Spleen (tissue), 11 donors: ENCODE measurements around the gene LRIG1. TPM values are rescaled to one million over a fixed set of nuclear protein-coding genes. Genes with fewer than 3 reads are reported as not detected.
A peak's percentile ranks its signal among the peaks of the same experiment; 100 is the strongest.

Experiments
- DNase-seq: peaks from one replicate; pipeline ENCODE4 v3.0.0-alpha.2; 2020
- H3K27ac ChIP-seq, 8 donors: fragments of 200-600 bp; sonication (generic) in 7 of 8; 1 replicate in 4 of 8; 2 replicates in 4 of 8; pipeline versions ENCODE4 v1.5.0 to v1.8.0; 2016 to 2021; ENCODE audit warnings: inconsistent platforms in 4 of 8, mild to moderate bottlenecking in 4 of 8, moderate library complexity in 1 of 8
- H3K27me3 ChIP-seq, 7 donors: fragments of 200-600 bp; sonication (generic) in 6 of 7; replicated peaks in 1 of 7; 1 replicate in 4 of 7; 2 replicates in 3 of 7; pipeline versions ENCODE4 v1.5.0 to v1.8.0; 2016 to 2021; ENCODE audit warnings: inconsistent platforms in 3 of 7, mild to moderate bottlenecking in 1 of 7
- H3K36me3 ChIP-seq, 6 donors: fragments of 200-600 bp; sonication (generic) in 5 of 6; 1 replicate in 4 of 6; 2 replicates in 2 of 6; pipeline versions ENCODE4 v1.5.0 to v1.8.0; 2016 to 2021; ENCODE audit warnings: inconsistent platforms in 2 of 6
- H3K4me1 ChIP-seq, 6 donors: fragments of 200-600 bp; sonication (generic) in 5 of 6; 1 replicate in 3 of 6; 2 replicates in 3 of 6; pipeline versions ENCODE4 v1.5.0 to v1.8.0; 2016 to 2021; ENCODE audit warnings: inconsistent platforms in 3 of 6
- H3K4me3 ChIP-seq, 8 donors: fragments of 200-600 bp; sonication (generic) in 7 of 8; 1 replicate in 4 of 8; 2 replicates in 4 of 8; pipeline versions ENCODE4 v1.5.0 to v1.8.0; 2016 to 2021; ENCODE audit warnings: inconsistent platforms in 4 of 8, mild to moderate bottlenecking in 4 of 8, moderate library complexity in 2 of 8
- H3K9me3 ChIP-seq, 8 donors: fragments of 200-600 bp; sonication (generic) in 7 of 8; 1 replicate in 4 of 8; 2 replicates in 4 of 8; pipeline versions ENCODE4 v1.5.0 to v1.8.0; 2016 to 2021; ENCODE audit warnings: inconsistent platforms in 4 of 8
- CTCF ChIP-seq, 11 experiments: fragments of 200-600 bp in 7 of 11; fragments of 450-650 bp in 4 of 11; sonication (generic) in 4 of 11; IDR thresholded peaks in 8 of 11; conservative IDR thresholded peaks in 3 of 11; 1 replicate in 7 of 11; 2 replicates in 4 of 11; pipeline versions ENCODE4 v1.4.0 to v1.8.0; 2016 to 2021; ENCODE audit warnings: antibody characterized with exemption in 11 of 11, inconsistent platforms in 4 of 11, mild to moderate bottlenecking in 1 of 11
- POLR2A ChIP-seq, 3 donors: fragments of 450-650 bp; IDR thresholded peaks; one replicate each; pipeline ENCODE4 v1.5.1; 2017; ENCODE audit warnings: antibody characterized with exemption in 3 of 3, mild to moderate bottlenecking in 1 of 3
- POLR2AphosphoS5 ChIP-seq, 3 donors: sonication (generic); formaldehyde crosslinking; IDR thresholded peaks; one replicate each; pipeline ENCODE4 v1.5.1; 2017; ENCODE audit warnings: antibody characterized with exemption in 3 of 3
- WGBS, 5 donors: extraction: QIAGEN DNeasy Blood & Tissue Kit in 3 of 5; methylation state at CpG; one replicate each; pipeline versions ENCODE4 v1.1.5 to v1.1.7; 2013 to 2018; 5-methylcytosine and 5-hydroxymethylcytosine counted together
- intact Hi-C: fragments of 100-400 bp; cut with DNase I; formaldehyde crosslinking; loops from one replicate; pipeline ENCODE4 v1.15.0; 2023; ENCODE audit warnings: low total_unique reads
- polyA plus RNA-seq, 3 donors: library from polyadenylated mRNA; stranded (reverse); fragments of 200-250 nt; gene quantifications; one replicate each; pipeline ENCODE4 v1.2.1, GENCODE V29; 2013
- total RNA-seq, 7 donors: library from RNA; depleted of rRNA in 3 of 7; stranded (reverse); fragments of >200 nt in 3 of 7; fragmentation: NEBNext Ultra II Directional in 4 of 7; extraction: Animal tissue kit (Norgen Biotek cat#: 25700) in 4 of 7; gene quantifications; one replicate each; pipeline versions ENCODE4 v1.1.0 to v1.2.1, GENCODE V29; 2016 to 2021
- donor health status: healthy with polysubstance abuse.
- donor health status: DM: no; HTN: no; CAD: no; lungs with moderate emphysema.
- donor health status: DM: no; HTN: no; CAD: no.
- donor health status: Bipolar disorder and iron deficiency.
- donor health status: healthy.
- donor health status: DM: no; HTN: no; CAD: no.
- donor health status: DM: yes; HTN: yes; CAD: no.

Gene LRIG1
- total and polyA plus RNA-seq, 10 donors: 5.9 to 19.7 (median 11.9) TPM

GRCh38 chr3:66497985-66498671, 2.7 kb downstream of the LRIG1 start:
- 73 to 82% (median 81%) methylated on average over 4 of the region's 4 CpGs for WGBS, 5 donors
- TF ChIP-seq CTCF (IDR thresholded peaks at IDR 0.05 in 8 of 11, conservative IDR thresholded peaks at IDR 0.05 in 3 of 11) (no peak), POLR2A (IDR thresholded peaks at IDR 0.05) (no peak), POLR2AphosphoS5 (IDR thresholded peaks at IDR 0.05) (no peak)
- H3K36me3 ChIP-seq: no peaks in the 10 kb centered on the region
- no peak overlapping the region for H3K27ac ChIP-seq
- H3K4me3 ChIP-seq: peak overlapping the region in 1 of 8 donors; percentile 99
- DNase-seq: no peak
- H3K4me1 ChIP-seq: peaks cover 13 to 84% (median 35%) of the 10 kb centered on the region in 6 donors
- intact Hi-C loops: no loop called here
- H3K9me3 ChIP-seq: no peaks in the 10 kb centered on the region
- peaks cover 0 to 41% (median 4%) of the 10 kb centered on the region in 7 donors for H3K27me3 ChIP-seq

GRCh38 chr3:66497288-66497984, 3.4 kb downstream of the LRIG1 start:
- H3K27ac ChIP-seq: peak overlapping the region in 2 of 8 donors; percentile 8 to 12
- no peaks in the 10 kb centered on the region for H3K9me3 ChIP-seq
- intact Hi-C loops: no loop called here
- peaks cover 13 to 91% (median 35%) of the 10 kb centered on the region in 6 donors for H3K4me1 ChIP-seq
- H3K36me3 ChIP-seq: no peaks in the 10 kb centered on the region
- peaks cover 0 to 41% (median 4%) of the 10 kb centered on the region in 7 donors for H3K27me3 ChIP-seq
- H3K4me3 ChIP-seq: no peak overlapping the region
- DNase-seq: no peak
- TF ChIP-seq POLR2AphosphoS5 (IDR thresholded peaks at IDR 0.05) (no peak), CTCF (IDR thresholded peaks at IDR 0.05 in 8 of 11, conservative IDR thresholded peaks at IDR 0.05 in 3 of 11) (no peak), POLR2A (IDR thresholded peaks at IDR 0.05) (no peak)
- 61 to 74% (median 69%) methylated on average over 5 of the region's 5 CpGs for WGBS, 5 donors

- H3K36me3 ChIP-seq: no peaks in the 10 kb centered on the region
- no peak for TF ChIP-seq CTCF (IDR thresholded peaks at IDR 0.05 in 8 of 11, conservative IDR thresholded peaks at IDR 0.05 in 3 of 11)
- TF ChIP-seq POLR2A (IDR thresholded peaks at IDR 0.05): no peak
- no peak for TF ChIP-seq POLR2AphosphoS5 (IDR thresholded peaks at IDR 0.05)
- intact Hi-C loops: no loop called here
- H3K4me3 ChIP-seq: no peak overlapping the region
- DNase-seq: no peak
- H3K27me3 ChIP-seq: peaks cover 0 to 39% (median 4%) of the 10 kb centered on the region in 7 donors
- peak overlapping the region in 1 of 8 donors; percentile 12 for H3K27ac ChIP-seq
- H3K9me3 ChIP-seq: no peaks in the 10 kb centered on the region
- peaks cover 13 to 94% (median 38%) of the 10 kb centered on the region in 6 donors for H3K4me1 ChIP-seq
Measured at GRCh38 chr3:66496746-66497145, 4.1 kb downstream of the LRIG1 start.

- WGBS, 5 donors: 78 to 96% (median 87%) methylated on average over 3 of the region's 3 CpGs
- peaks cover 0 to 34% (median 4%) of the 10 kb centered on the region in 7 donors for H3K27me3 ChIP-seq
- intact Hi-C loops: no loop called here
- no peak overlapping the region for H3K27ac ChIP-seq
- TF ChIP-seq POLR2A (IDR thresholded peaks at IDR 0.05): no peak
- no peak for TF ChIP-seq POLR2AphosphoS5 (IDR thresholded peaks at IDR 0.05)
- TF ChIP-seq CTCF (IDR thresholded peaks at IDR 0.05 in 8 of 11, conservative IDR thresholded peaks at IDR 0.05 in 3 of 11): no peak
- H3K9me3 ChIP-seq: no peaks in the 10 kb centered on the region
- DNase-seq: no peak
- H3K4me3 ChIP-seq: no peak overlapping the region
- peaks cover 9 to 94% (median 36%) of the 10 kb centered on the region in 6 donors for H3K4me1 ChIP-seq
- H3K36me3 ChIP-seq: no peaks in the 10 kb centered on the region
Measured at GRCh38 chr3:66496301-66496700, 4.5 kb downstream of the LRIG1 start.
